Stimulated activated CD4-positive, alpha-beta T cell treated with anti-CD3 and anti-CD28 coated beads, Interleukin-15, amount 100 ng/mL, for 1 hour (primary cell): ENCODE measurements around the gene WFDC9.
"Not testable (repeated sequence)": the region's sequence is repeated elsewhere in the genome, so short reads cannot be mapped to it uniquely, and the experiment has no call there.

ENCODE experiments used
- DNase-seq, 2 donors: peaks; one replicate each; pipeline ENCODE4 v3.0.0-alpha.2; 2020; ENCODE audit warnings: low read depth in 1 of 2, low spot score in 1 of 2

Gene WFDC9

GRCh38 chr20:45631184-45631583 is at the start of gene WFDC9:
WFDC9 (minus strand) TSS chr20:45631284; CDS start chr20:45610181, 21,103 bp downstream.
- DNase-seq, result no peak

DNA sequence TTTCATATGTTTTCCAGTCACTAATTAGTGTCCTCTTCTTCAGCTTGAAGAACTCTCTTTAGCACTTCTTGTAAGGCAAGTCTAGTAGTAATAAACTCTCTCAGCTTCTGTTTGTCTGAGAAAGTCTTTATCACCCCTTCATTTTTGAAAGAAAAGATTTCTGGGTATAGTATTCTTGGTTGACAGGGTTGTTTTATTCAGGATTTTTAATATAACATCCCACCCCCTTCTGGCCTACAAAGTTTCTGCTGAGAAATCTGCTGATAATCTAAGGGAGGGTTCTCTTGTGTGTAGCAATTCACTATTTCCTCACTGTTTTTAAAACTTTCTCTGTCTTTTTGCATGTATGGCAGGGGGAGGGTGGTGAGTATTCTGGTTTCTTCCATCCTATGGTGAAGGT is 48.6 kb upstream of the WFDC9 start:
- no peak for DNase-seq

DNA sequence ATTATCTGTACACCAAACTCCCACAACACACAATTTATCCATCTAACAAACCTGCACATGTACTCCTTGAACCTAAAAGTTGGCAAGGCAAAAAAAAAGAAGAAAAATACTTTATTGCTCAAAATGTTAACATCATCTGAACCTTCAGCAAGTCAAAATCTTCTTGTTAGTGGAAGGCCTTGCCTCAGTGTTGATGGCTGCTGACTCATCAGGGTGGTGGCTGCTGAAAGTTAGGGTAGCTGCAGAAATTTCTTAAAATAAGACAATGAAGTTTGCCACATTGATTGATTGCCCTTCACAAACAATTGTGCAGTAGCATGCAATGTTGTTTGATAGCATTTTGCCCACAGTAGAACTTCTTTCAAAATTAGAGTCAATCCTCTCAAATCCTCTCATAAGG is 41.7 kb upstream of the WFDC9 start:
- DNase-seq, result no peak

DNA sequence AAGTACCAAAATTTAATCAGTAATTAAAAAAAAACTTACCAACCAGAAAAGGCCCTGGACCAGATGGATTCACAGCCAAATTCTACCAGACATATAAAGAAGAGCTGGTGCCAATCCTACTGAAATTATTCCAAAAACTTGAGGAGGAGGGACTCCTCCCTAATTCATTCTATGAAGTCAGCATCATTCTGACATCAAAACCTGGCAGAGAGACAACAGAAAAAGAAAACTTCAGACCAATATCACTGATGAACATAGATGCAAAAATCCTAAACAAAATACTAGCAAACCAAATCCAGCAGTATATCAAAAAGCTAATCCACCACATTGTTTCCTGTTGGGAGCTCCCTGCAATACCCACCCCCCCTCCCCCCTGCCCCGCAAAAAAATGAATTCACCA is 39.1 kb upstream of the WFDC9 start, which contains the start of gene WFDC11:
Gene WFDC11, minus strand, starts transcription at position 101 of the 400 bp plus-strand sequence. CDS start 19,639 bp downstream, outside the sequence.
- no peak for DNase-seq

GRCh38 chr20:45657038-45657437 is 26.0 kb upstream of the WFDC9 start:
- not testable (repeated sequence) for DNase-seq

GRCh38 chr20:45651726-45652125 is 20.6 kb upstream of the WFDC9 start:
- not testable (repeated sequence) for DNase-seq

DNA sequence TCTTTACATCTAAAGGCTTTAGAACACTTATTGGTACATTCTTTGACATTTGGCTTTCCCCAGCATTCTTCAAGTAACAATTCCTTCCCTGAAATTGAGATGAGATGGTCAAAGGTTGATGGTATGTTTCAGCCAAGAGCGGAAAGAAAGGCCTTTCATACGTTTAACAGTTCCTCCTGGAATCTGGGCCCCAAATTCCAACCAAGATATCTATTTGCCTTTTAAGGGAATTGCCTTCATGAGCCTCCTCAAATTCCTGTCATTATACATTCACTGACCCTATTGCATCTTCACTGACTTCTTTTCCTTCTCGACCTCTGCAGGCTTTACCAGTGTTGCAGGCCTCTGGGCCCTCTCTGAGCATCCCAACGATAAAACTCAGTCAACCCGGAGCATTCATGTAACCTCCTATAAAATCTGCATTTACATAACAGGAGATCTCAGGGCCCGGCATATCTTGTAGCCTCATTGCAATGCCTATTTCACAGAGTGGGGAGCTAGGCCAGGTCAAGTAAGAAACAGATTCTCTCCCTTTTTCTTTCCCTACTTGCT is 18.3 kb upstream of the WFDC9 start:
- no peak for DNase-seq

- DNase-seq, result no peak
Measured at GRCh38 chr20:45647441-45648050, 16.5 kb upstream of the WFDC9 start.

DNA sequence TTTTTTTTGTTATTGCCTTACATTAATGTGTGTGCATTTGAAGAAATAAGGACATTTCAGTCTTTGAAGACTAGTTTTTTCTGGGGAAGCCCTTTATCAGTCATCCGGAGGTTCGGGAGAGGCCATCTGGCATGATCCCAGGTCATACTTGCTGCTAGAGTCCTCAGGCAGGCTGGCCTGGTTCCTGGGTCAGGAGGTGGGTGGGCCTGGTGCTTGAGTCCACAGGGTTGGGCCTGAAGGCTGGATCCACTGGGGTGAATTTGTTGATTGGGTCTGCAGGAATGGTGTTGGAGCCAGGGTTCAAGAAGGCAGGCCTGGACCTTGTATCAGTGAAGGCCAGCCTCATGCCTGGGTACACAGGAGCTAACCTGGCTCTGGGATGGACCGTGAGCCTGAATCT is 15.8 kb upstream of the WFDC9 start:
- DNase-seq, result no peak

- not testable (repeated sequence) for DNase-seq
Measured at GRCh38 chr20:45645869-45646268, 14.8 kb upstream of the WFDC9 start.

GRCh38 chr20:45641076-45641475 is 10.0 kb upstream of the WFDC9 start:
- DNase-seq, result not testable (repeated sequence)

GRCh38 chr20:45639687-45640086 is 8.6 kb upstream of the WFDC9 start:
- no peak for DNase-seq

DNA sequence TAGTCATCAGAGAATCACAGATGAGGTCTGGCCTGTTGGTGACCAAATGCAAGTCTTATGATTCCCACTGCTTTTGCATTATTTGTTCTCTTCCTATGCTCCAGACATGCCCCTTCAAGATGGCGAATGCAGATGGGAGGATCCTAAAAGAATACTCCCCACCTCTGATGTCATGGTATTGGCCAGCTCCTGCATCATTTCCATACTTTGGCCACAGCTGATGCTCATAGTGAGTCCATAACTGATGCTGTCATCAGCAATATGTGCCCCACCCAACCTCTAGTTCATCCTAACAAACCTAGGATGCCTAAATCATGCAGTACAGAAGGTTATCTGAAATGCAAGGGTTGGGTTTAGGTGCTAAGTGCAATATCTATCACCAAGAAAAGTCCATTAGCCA is 5.4 kb upstream of the WFDC9 start:
- no peak for DNase-seq

GRCh38 chr20:45630371-45630770 is 713 bp downstream of the WFDC9 start:
- no peak for DNase-seq

GRCh38 chr20:45629496-45630100 is 1.5 kb downstream of the WFDC9 start, which contains the start of gene WFDC10A:
WFDC10A (plus strand) TSS chr20:45629739; CDS start chr20:45629814, 75 bp downstream.
- DNase-seq, result no peak

- DNase-seq, result no peak
Measured at GRCh38 chr20:45626540-45626939, 4.5 kb downstream of the WFDC9 start.

DNA sequence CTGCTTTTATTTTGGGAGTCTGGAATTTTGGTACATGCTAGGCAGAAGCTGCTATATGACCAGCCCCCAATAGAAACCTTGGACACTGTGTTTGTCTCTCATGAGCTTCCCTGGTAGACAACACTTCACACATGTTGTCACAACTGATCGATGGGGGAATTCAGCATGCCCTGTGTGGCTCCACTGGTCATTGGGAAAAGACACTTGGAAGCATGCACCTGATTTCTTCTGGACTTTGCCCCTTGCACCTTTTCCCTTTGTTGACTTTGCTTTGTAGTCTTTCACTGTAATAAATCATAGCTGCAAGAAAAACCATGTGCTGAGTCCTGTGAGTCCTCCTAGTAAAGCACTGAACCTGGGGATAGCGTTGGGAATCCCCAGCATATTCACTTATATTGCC is 9.5 kb downstream of the WFDC9 start:
- no peak for DNase-seq

GRCh38 chr20:45617591-45617990 is 13.5 kb downstream of the WFDC9 start:
- DNase-seq, result no peak

- DNase-seq, result no peak
Measured at GRCh38 chr20:45612314-45612713, 18.8 kb downstream of the WFDC9 start.

DNA sequence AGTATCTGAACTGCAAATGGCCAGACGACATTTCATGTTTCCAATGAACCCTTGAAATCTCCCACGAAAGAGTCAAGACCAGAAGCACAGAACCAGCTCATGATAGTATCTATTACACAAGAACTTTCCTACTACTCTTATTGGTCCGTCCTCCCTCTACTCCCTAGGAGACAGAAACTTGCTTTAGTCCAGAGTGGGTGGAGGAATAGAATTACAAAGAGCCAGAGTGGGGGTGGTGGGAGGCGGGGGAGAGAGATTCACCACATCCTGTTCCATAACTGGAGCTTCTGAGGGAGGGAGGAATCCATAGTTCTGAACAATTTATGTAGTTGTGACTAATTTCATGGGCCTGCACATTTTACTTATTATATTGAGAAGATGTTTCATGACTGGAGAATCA is 20.0 kb downstream of the WFDC9 start:
- no peak for DNase-seq

DNA sequence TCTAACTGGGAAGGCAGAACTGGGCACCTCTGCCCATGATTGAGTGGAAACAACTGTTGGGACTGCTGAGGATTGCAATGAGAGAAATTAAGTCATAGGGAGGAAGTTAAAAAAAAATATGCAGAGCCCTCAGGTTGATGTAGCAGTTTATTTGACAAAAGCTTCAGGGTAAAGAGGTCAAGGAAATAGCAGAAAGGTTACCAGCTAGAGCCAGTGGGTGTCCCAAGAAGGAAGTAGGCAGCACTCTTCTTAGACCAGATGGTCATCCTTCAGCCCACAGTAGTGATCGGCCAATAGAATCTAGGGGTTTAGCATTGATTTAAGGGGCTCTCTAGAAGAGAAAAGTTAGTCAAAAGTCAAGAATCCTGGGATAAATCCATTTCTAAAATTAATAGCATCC is 23.3 kb downstream of the WFDC9 start:
- DNase-seq, result no peak

- no peak for DNase-seq
Measured at GRCh38 chr20:45595235-45595634, 35.8 kb downstream of the WFDC9 start.

DNA sequence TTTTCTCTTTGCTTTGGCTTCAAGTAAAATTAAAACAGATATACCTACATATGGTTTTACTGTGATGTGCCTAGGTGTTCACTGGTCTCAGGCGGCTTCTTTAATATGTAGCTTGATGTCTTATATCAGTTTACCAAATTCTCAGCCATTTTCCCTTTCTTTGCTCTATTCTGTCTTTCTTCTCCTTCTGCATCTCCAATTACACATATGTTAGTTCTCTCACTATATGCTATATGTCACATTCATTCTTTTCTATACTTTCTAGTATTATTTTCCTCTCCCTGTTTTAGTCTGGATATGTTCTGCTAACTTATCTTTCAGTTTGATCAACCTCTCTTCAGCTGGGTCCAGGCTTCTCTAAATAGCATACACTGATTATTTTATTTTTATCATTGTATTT is 37.6 kb downstream of the WFDC9 start:
- no peak for DNase-seq
